HepG2 (cell line): Measurements from ENCODE around the gene YY2.

Source experiments
- FIP1L1 ChIP-seq: fragments of 200-400 bp; formaldehyde crosslinking; IDR thresholded peaks from 2 replicates; pipeline ENCODE4 v1.6.1; 2018; ENCODE audit warnings: low read depth, mild to moderate bottlenecking, low read length, moderate library complexity, borderline replicate concordance; ENCODE audit not compliant: insufficient read depth
- POLR2A ChIP-seq, 2 experiments: IDR thresholded peaks; 2 replicates each; pipeline ENCODE4 v1.6.1; 2011; ENCODE audit warnings: low read depth in 2 of 2, low read length in 2 of 2, mild to moderate bottlenecking in 1 of 2, moderate library complexity in 1 of 2; ENCODE audit not compliant: insufficient read depth in 1 of 2
- ZNF605 ChIP-seq: sonication (generic); formaldehyde crosslinking; IDR thresholded peaks from 2 replicates; pipeline ENCODE4 v1.8.0; 2022; ENCODE audit warnings: mild to moderate bottlenecking, missing genetic modification reagents
- ZNF883 ChIP-seq: sonication (generic); formaldehyde crosslinking; IDR thresholded peaks from 2 replicates; pipeline ENCODE4 v1.5.1; 2020; ENCODE audit warnings: mild to moderate bottlenecking, missing genetic modification reagents; ENCODE audit errors: not compliant biosample characterization
- TF ChIP-seq, protein P1 (sequence below): sonication (generic); formaldehyde crosslinking; IDR thresholded peaks from 2 replicates; pipeline ENCODE4 v1.5.0; 2020; ENCODE audit warnings: mild to moderate bottlenecking, missing genetic modification reagents, moderate library complexity

DNA sequence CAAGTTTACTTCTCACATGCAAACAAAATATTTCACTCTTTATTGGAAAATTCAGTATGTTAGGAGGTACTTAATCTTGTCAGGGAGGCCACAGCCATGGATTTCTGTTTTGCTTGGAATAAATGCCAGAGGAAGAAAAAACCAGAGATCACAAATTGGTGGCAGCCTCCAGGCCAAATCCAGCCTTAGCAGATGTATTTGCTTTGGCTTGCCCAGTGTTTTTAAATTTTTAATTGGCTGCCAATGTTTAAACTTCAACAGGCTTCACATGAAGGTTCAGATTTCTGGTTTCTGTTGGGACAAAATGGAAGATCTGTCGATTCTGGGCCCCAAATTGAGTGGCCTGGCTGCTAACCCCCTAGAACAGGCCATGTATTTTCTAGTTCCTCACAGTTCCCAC lies 19.2 kb downstream of the YY2 start:
- TF ChIP-seq ZNF883 (CRISPR knock-in tag) (no peak), ZNF605 (no peak), POLR2A (IDR thresholded peaks at IDR 0.05; ENCODE audit: insufficient read depth in 1 of 2, low read depth in 2 of 2, low read length in 2 of 2) (no peak), FIP1L1 (no peak)
- TF ChIP-seq, protein P1, sequence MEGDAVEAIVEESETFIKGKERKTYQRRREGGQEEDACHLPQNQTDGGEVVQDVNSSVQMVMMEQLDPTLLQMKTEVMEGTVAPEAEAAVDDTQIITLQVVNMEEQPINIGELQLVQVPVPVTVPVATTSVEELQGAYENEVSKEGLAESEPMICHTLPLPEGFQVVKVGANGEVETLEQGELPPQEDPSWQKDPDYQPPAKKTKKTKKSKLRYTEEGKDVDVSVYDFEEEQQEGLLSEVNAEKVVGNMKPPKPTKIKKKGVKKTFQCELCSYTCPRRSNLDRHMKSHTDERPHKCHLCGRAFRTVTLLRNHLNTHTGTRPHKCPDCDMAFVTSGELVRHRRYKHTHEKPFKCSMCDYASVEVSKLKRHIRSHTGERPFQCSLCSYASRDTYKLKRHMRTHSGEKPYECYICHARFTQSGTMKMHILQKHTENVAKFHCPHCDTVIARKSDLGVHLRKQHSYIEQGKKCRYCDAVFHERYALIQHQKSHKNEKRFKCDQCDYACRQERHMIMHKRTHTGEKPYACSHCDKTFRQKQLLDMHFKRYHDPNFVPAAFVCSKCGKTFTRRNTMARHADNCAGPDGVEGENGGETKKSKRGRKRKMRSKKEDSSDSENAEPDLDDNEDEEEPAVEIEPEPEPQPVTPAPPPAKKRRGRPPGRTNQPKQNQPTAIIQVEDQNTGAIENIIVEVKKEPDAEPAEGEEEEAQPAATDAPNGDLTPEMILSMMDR (CRISPR knock-in tag): no peak
